K562 (cell line): ENCODE results near the gene ACSF2. TPM values are rescaled to one million over a fixed set of nuclear protein-coding genes. Genes with fewer than 3 reads are reported as not detected.
A peak's percentile ranks its signal among the peaks of the same experiment; 100 is the strongest.

Experiments used
- ATAC-seq: fragments of 200-7000 bp; cut with Tn5 transposase; 3 replicates; pipeline ENCODE4 v1.9.1; 2020; ENCODE audit warnings: moderate library complexity
- BruUV-seq: library from RNA; stranded (reverse); fragments of 400-500 nt; replicated peaks from 2 replicates; lab custom pipeline; 2021; lab: Mats Ljungman, UMichigan
- CTCF ChIA-PET: fragments of 300-600 bp; formaldehyde crosslinking; extraction: SDS; loops from one replicate; lab custom pipeline; 2021; ENCODE audit warnings: low intra/inter-chr PET ratio; lab: Yijun Ruan, JAX
- POLR2A ChIA-PET: fragments of 300-600, 350-650 bp; sonication (Branson Sonifier 250); formaldehyde crosslinking; extraction: SDS; loops from one replicate; lab custom pipeline; 2021; ENCODE audit warnings: antibody characterized with exemption, inconsistent platforms; lab: Yijun Ruan, JAX
- DNase-seq, 4 experiments: peaks; one replicate each; pipeline versions ENCODE4 v3.0.0 to v3.0.0-alpha.2; 2011 to 2018; ENCODE audit warnings: low spot score in 3 of 4, mixed read lengths in 3 of 4; ENCODE audit errors: extremely low read depth in 1 of 4
- FAIRE-seq: peaks from 2 replicates; lab custom pipeline; 2011; peaks lifted over from hg19 to GRCh38; lab: Jason Lieb, UNC
- H2AFZ ChIP-seq: 2 replicates; pipeline ENCODE4 v1.6.0; 2011; ENCODE audit warnings: low read depth, low read length, control low read depth, inconsistent platforms
- H3K27ac ChIP-seq: fragments of 200-600 bp; 3 replicates; pipeline ENCODE4 v1.8.0; 2011; ENCODE audit warnings: low read depth, mild to moderate bottlenecking, control low read depth, inconsistent platforms, low read length, moderate library complexity, mixed read lengths; ENCODE audit errors: extremely low read depth
- H3K27me3 ChIP-seq, 2 experiments: fragments of 300-600 bp in 1 of 2; 2 replicates in 1 of 2; 3 replicates in 1 of 2; pipeline versions ENCODE4 v1.6.0 to v1.8.0; 2011; ENCODE audit warnings: inconsistent platforms in 2 of 2, low read length in 2 of 2, mild to moderate bottlenecking in 1 of 2, mixed read lengths in 1 of 2, moderate library complexity in 1 of 2; ENCODE audit not compliant: control insufficient read depth in 2 of 2, insufficient read depth in 2 of 2
- H3K36me3 ChIP-seq: fragments of 300-600 bp; 3 replicates; pipeline ENCODE4 v1.8.0; 2011; ENCODE audit warnings: mild to moderate bottlenecking, low read length, inconsistent platforms; ENCODE audit not compliant: control insufficient read depth, insufficient read depth
- H3K4me1 ChIP-seq, 2 experiments: fragments of 200-600 bp in 1 of 2; replicated peaks in 1 of 2; 2 replicates in 1 of 2; 3 replicates in 1 of 2; pipeline versions ENCODE4 v1.5.1 to v1.8.0; 2011; ENCODE audit warnings: inconsistent platforms in 2 of 2, low read length in 2 of 2, mild to moderate bottlenecking in 1 of 2, mixed read lengths in 1 of 2, moderate library complexity in 1 of 2; ENCODE audit not compliant: control insufficient read depth in 2 of 2, insufficient read depth in 2 of 2
- H3K4me2 ChIP-seq: 2 replicates; pipeline ENCODE4 v1.6.1; 2011; ENCODE audit warnings: low read length, control low read depth, inconsistent platforms, mixed read lengths; ENCODE audit not compliant: insufficient read depth
- H3K4me3 ChIP-seq: fragments of 200-600 bp; sonication (generic), shearing (Covaris generic); 2 replicates; pipeline ENCODE4 v1.5.1; 2016; ENCODE audit warnings: control low read depth, inconsistent platforms
- H3K79me2 ChIP-seq: fragments of 200-600 bp; 3 replicates; pipeline ENCODE4 v1.8.0; 2011; ENCODE audit warnings: low read length, inconsistent platforms; ENCODE audit not compliant: control insufficient read depth, insufficient read depth
- H3K9ac ChIP-seq, 2 experiments: 2 replicates each; pipeline versions ENCODE4 v1.6.0 to v1.6.1; 2011; ENCODE audit warnings: low read depth in 2 of 2, low read length in 2 of 2, control low read depth in 1 of 2, inconsistent platforms in 1 of 2, mild to moderate bottlenecking in 1 of 2, mixed read lengths in 1 of 2; ENCODE audit not compliant: insufficient read depth in 1 of 2
- H3K9me1 ChIP-seq: one replicate; pipeline ENCODE4 v1.6.0; 2011; ENCODE audit warnings: inconsistent platforms, mild to moderate bottlenecking, low read length, moderate library complexity; ENCODE audit not compliant: control insufficient read depth, insufficient read depth
- H3K9me3 ChIP-seq: replicated peaks from 2 replicates; pipeline ENCODE4 v1.5.1; 2011; ENCODE audit warnings: low read depth, low read length, inconsistent platforms; ENCODE audit not compliant: control insufficient read depth, insufficient read depth
- H4K20me1 ChIP-seq: replicated peaks from 2 replicates; pipeline ENCODE4 v1.6.1; 2011; ENCODE audit warnings: low read length, inconsistent platforms, mixed read lengths; ENCODE audit not compliant: control insufficient read depth, insufficient read depth
- CREM ChIP-seq: IDR thresholded peaks from 2 replicates; pipeline ENCODE4 v1.6.1; 2014; ENCODE audit warnings: antibody characterized with exemption, low read depth
- MNT ChIP-seq, 2 experiments: fragments of 450-650 bp; conservative IDR thresholded peaks; 2 replicates each; pipeline ENCODE4 v1.6.1; 2017; ENCODE audit warnings: mild to moderate bottlenecking in 2 of 2, moderate library complexity in 2 of 2
- NR0B1 ChIP-seq: fragments of 450-650 bp; IDR thresholded peaks from one replicate; pipeline ENCODE4 v1.6.1; 2018; ENCODE audit warnings: mild to moderate bottlenecking, moderate library complexity; ENCODE audit not compliant: partially characterized antibody
- NR2C2 ChIP-seq, 2 experiments: fragments of 200-800 bp in 1 of 2; sonication (Bioruptor generic) in 1 of 2; sonication (generic) in 1 of 2; formaldehyde crosslinking in 1 of 2; IDR thresholded peaks; 2 replicates each; pipeline versions ENCODE4 v1.6.1 to v1.8.0; 2016 to 2022; ENCODE audit warnings: mild to moderate bottlenecking in 1 of 2, missing compliant biosample characterization in 1 of 2, missing genetic modification characterization in 1 of 2, missing genetic modification reagents in 1 of 2
- RCOR1 ChIP-seq, 2 experiments: IDR thresholded peaks; 2 replicates each; pipeline ENCODE4 v1.6.1; 2012; ENCODE audit warnings: low read depth in 2 of 2, low read length in 2 of 2, borderline replicate concordance in 1 of 2, improper control_type of control experiment in 1 of 2
- SMAD4 ChIP-seq: fragments of 250-450 bp; sonication (Bioruptor Pico); conservative IDR thresholded peaks from 2 replicates; pipeline ENCODE4 v1.8.0; 2021; ENCODE audit warnings: inconsistent platforms, mild to moderate bottlenecking, moderate library complexity
- SPI1 ChIP-seq: IDR thresholded peaks from 2 replicates; pipeline ENCODE4 v1.6.1; 2011; ENCODE audit warnings: low read depth, low read length, control low read depth, borderline replicate concordance
- TAF1 ChIP-seq: IDR thresholded peaks from 2 replicates; pipeline ENCODE4 v1.6.1; 2011; ENCODE audit warnings: mild to moderate bottlenecking, low read length, moderate library complexity; ENCODE audit not compliant: insufficient read depth, control insufficient read depth, severe bottlenecking; ENCODE audit errors: extremely low read depth
- TSHZ1 ChIP-seq: fragments of 250-450 bp; sonication (Bioruptor Pico); IDR thresholded peaks from 2 replicates; pipeline ENCODE4 v1.4.0; 2020; ENCODE audit warnings: mild to moderate bottlenecking, moderate library complexity
- USF1 ChIP-seq: sonication (generic); formaldehyde crosslinking; IDR thresholded peaks from 2 replicates; pipeline ENCODE4 v1.9.0; 2022; ENCODE audit warnings: mild to moderate bottlenecking, missing genetic modification reagents
- ZFP36 ChIP-seq: fragments of 150-350 bp; IDR thresholded peaks from 2 replicates; pipeline ENCODE4 v1.6.1; 2018; ENCODE audit warnings: low read length, low read depth; ENCODE audit not compliant: partially characterized antibody
- ZNF507 ChIP-seq: conservative IDR thresholded peaks from 2 replicates; pipeline ENCODE4 v1.6.1; 2017; ENCODE audit warnings: missing genetic modification characterization, missing compliant biosample characterization
- WGBS: fragments of 100-300 bp; shearing (Covaris generic); methylation state at CpG from one replicate; pipeline ENCODE4 v1.1.6; 2016; ENCODE audit warnings: low coverage, mixed read lengths; ENCODE audit not compliant: insufficient coverage; ENCODE audit errors: missing lambda C conversion rate; 5-methylcytosine and 5-hydroxymethylcytosine counted together
- in situ Hi-C: fragments of 300-500 bp; cut with MboI; formaldehyde crosslinking; loops from 4 replicates; pipeline ENCODE4 v1.15.0; 2018; ENCODE audit warnings: inconsistent platforms, mixed read lengths
- intact Hi-C: fragments of 100-400 bp; cut with micrococcal nuclease; formaldehyde crosslinking; loops from 2 replicates; pipeline ENCODE4 v1.14.2; 2022
- polyA plus RNA-seq, 8 experiments: library from polyadenylated mRNA; depleted of rRNA in 4 of 8; stranded (reverse) in 5 of 8; unstranded in 3 of 8; fragments of >200 nt; fragmentation: Nextera tagmentation in 2 of 8; fragmentation: Illumina TruSeq in 1 of 8; extraction: Ambion mirVana in 2 of 8; extraction: Trizol in 1 of 8; gene quantifications; 2 replicates each; pipeline versions ENCODE4 v1.2.1 to v1.2.3, GENCODE V29; 2011 to 2014; ENCODE audit warnings: inconsistent platforms in 1 of 8, missing spikeins in 1 of 8
- total RNA-seq, 7 experiments: library from RNA; depleted of rRNA in 6 of 7; stranded (reverse); fragments of >200 nt in 6 of 7; fragmentation: Illumina TruSeq in 2 of 7; extraction: Trizol in 2 of 7; gene quantifications; 2 replicates each; pipeline versions ENCODE4 v1.2.1 to v1.2.3, GENCODE V29; 2011 to 2021; ENCODE audit warnings: low replicate concordance in 1 of 7

ACSF2 gene
- total and polyA plus RNA-seq, 9 of the 15 experiments (the other 6 are each of a cell fraction or from before 2014, with no cell fraction given) = 0.89 to 6.1 (median 3.5) TPM

GRCh38 chr17:50479522-50480141 lies 53.6 kb downstream of the ACSF2 start:
- peak; percentile 84 for ATAC-seq
- Histone ChIP-seq H3K36me3 (peaks cover 44% of the 10 kb centered on the region), H4K20me1 (no peaks in the 10 kb centered on the region), H3K79me2 (peaks cover 18% of the 10 kb centered on the region), H3K4me2 (peak overlapping the region; percentile 96), H2AFZ (peak overlapping the region; percentile 91), H3K27ac (peak overlapping the region; percentile 90), H3K9me3 (no peaks in the 10 kb centered on the region), H3K27me3 (0 out of 5 replicates have a peak, but pooled peaks cover 0 to under 1% of the 10 kb centered on the region in 2 experiments), H3K4me1 (peaks cover 11 to 34% of the 10 kb centered on the region in 2 experiments; a peak in 4 of 5 replicates), H3K4me3 (peak overlapping the region; percentile 80), H3K9ac (peak overlapping the region; percentile 92 to 94), H3K9me1 (no peaks in the 10 kb centered on the region)
- CTCF ChIA-PET = interaction anchor here (0.7 to 2.2 kb wide), 5 partner anchors 62 to 280 kb away, joined by 4 to 17 read pairs (median 9); partner anchors contain the start of genes COL1A1 and LRRC59
- WGBS = 13% methylated on average over 19 of the region's 19 CpGs
- DNase-seq = peak; percentile 83 to 92 (median 84)
- POLR2A ChIA-PET = interaction anchor here (0.5 to 1.1 kb wide), 11 partner anchors 8 to 663 kb away, joined by 3 to 7 read pairs (median 3); no protein-coding TSS in a partner anchor
- intact Hi-C loops (loop anchor here (1.0 to 10.0 kb wide), 8 partner anchors 53 to 363 kb away; partner anchors contain the start of genes ACSF2 and LRRC59), in situ Hi-C loops (no loop called here)
- peak; percentile 91 for FAIRE-seq
- BruUV-seq = no TSS peak
- no peak for TF ChIP-seq SPI1
- TF ChIP-seq RCOR1 (IDR thresholded peaks at IDR 0.05; ENCODE audit: borderline replicate concordance in 1 of 2, low read depth in 2 of 2, low read length in 2 of 2) = peak in 1 of 2 experiments; percentile 63; a peak in 1 of 4 replicates
- TF ChIP-seq CREM = peak; percentile 80
- TF ChIP-seq NR2C2 (CRISPR knock-in tag; IDR thresholded peaks at IDR 0.05) = peak; percentile 61
- TF ChIP-seq NR2C2 (tag; IDR thresholded peaks at IDR 0.05) = no peak
- no peak for TF ChIP-seq NR0B1
- peak; percentile 68 for TF ChIP-seq ZFP36
- TF ChIP-seq MNT (conservative IDR thresholded peaks at IDR 0.05) = peak; percentile 52 to 64; a peak in 2 of 4 replicates
- peak; percentile 31; the same call in 1 of the 2 replicates for TF ChIP-seq SMAD4 (CRISPR knock-in tag)
- TF ChIP-seq TAF1 = peak; percentile 30
- no peak for TF ChIP-seq ZNF507 (tag)
- TF ChIP-seq USF1 (CRISPR knock-in tag) = peak; percentile 52
- no peak for TF ChIP-seq TSHZ1 (CRISPR knock-in tag)
